IMR-90 (cell line): Measurements from ENCODE around the gene S1PR3. TPM values are rescaled to one million over a fixed set of nuclear protein-coding genes. Genes with fewer than 3 reads are reported as not detected.

ENCODE experiments used
- ATAC-seq: fragments of 200-7000 bp; cut with Tn5 transposase; 2 replicates; pipeline ENCODE4 v1.9.1; 2020; ENCODE audit warnings: low read depth, mild to moderate bottlenecking, moderate library complexity
- BruUV-seq: library from RNA; stranded (reverse); fragments of 400-500 nt; replicated peaks from 2 replicates; lab custom pipeline; 2021; lab: Mats Ljungman, UMichigan
- CTCF ChIA-PET: fragments of 300-600 bp; formaldehyde crosslinking; extraction: SDS; loops from one replicate; lab custom pipeline; 2021; ENCODE audit warnings: antibody characterized with exemption; lab: Yijun Ruan, JAX
- POLR2A ChIA-PET: fragments of 300-600 bp; sonication (Branson Sonifier 250); formaldehyde crosslinking; loops from one replicate; lab custom pipeline; 2022; ENCODE audit warnings: antibody characterized with exemption; ENCODE audit not compliant: unreplicated experiment; lab: Charles Lee
- DNase-seq: peaks from one replicate; pipeline ENCODE4 v3.0.0; 2013
- H2AFZ ChIP-seq: replicated peaks from 2 replicates; pipeline ENCODE3; 2013; ENCODE audit warnings: low read length, mild to moderate bottlenecking; ENCODE audit not compliant: poor library complexity
- H2AK5ac ChIP-seq: 2 replicates; pipeline ENCODE4 v1.6.1; 2013; ENCODE audit warnings: low read depth, low read length, inconsistent platforms
- H2AK9ac ChIP-seq: replicated peaks from 2 replicates; pipeline ENCODE3; 2013; ENCODE audit warnings: mild to moderate bottlenecking, low read depth, low read length, moderate library complexity; ENCODE audit not compliant: poor library complexity
- H2BK120ac ChIP-seq: 2 replicates; pipeline ENCODE4 v1.6.1; 2013; ENCODE audit warnings: low read depth, low read length, inconsistent platforms
- H2BK15ac ChIP-seq: 3 replicates; pipeline ENCODE4 v1.6.1; 2013; ENCODE audit warnings: low read depth, low read length, inconsistent platforms
- H2BK20ac ChIP-seq: 2 replicates; pipeline ENCODE4 v1.6.1; 2013; ENCODE audit warnings: low read depth, mild to moderate bottlenecking, inconsistent platforms, low read length, moderate library complexity
- H2BK5ac ChIP-seq: 2 replicates; pipeline ENCODE4 v1.6.1; 2013; ENCODE audit warnings: mild to moderate bottlenecking, low read depth, low read length, inconsistent platforms; ENCODE audit not compliant: poor library complexity, severe bottlenecking
- H3K14ac ChIP-seq: replicated peaks from 2 replicates; pipeline ENCODE4 v1.6.1; 2013; ENCODE audit warnings: low read depth, low read length, inconsistent platforms
- H3K18ac ChIP-seq: 2 replicates; pipeline ENCODE4 v1.6.1; 2013; ENCODE audit warnings: low read depth, low read length, control low read depth
- H3K23ac ChIP-seq: 2 replicates; pipeline ENCODE4 v1.6.1; 2013; ENCODE audit warnings: low read depth, low read length, inconsistent platforms
- H3K27ac ChIP-seq: 2 replicates; pipeline ENCODE4 v1.5.1; 2013; ENCODE audit warnings: mild to moderate bottlenecking, control low read depth, low read length; ENCODE audit not compliant: insufficient read depth
- H3K27me3 ChIP-seq: 2 replicates; pipeline ENCODE4 v1.6.1; 2013; ENCODE audit warnings: low read length; ENCODE audit not compliant: control insufficient read depth, insufficient read depth
- H3K36me3 ChIP-seq: 2 replicates; pipeline ENCODE4 v1.6.1; 2013; ENCODE audit warnings: low read length, mixed read lengths; ENCODE audit not compliant: control insufficient read depth, insufficient read depth
- H3K4ac ChIP-seq: 2 replicates; pipeline ENCODE4 v1.6.1; 2013; ENCODE audit warnings: low read depth, low read length, inconsistent platforms
- H3K4me1 ChIP-seq: 2 replicates; pipeline ENCODE4 v1.6.1; 2013; ENCODE audit warnings: low read length, mixed read lengths; ENCODE audit not compliant: control insufficient read depth, insufficient read depth
- H3K4me2 ChIP-seq: 2 replicates; pipeline ENCODE4 v1.6.1; 2013; ENCODE audit warnings: low read depth, mild to moderate bottlenecking, control low read depth, low read length, moderate library complexity
- H3K4me3 ChIP-seq: 2 replicates; pipeline ENCODE4 v1.5.1; 2013; ENCODE audit warnings: low read depth, mild to moderate bottlenecking, control low read depth, low read length, moderate library complexity; ENCODE audit not compliant: insufficient read depth
- H3K56ac ChIP-seq: 2 replicates; pipeline ENCODE4 v1.6.1; 2013; ENCODE audit warnings: low read length, inconsistent platforms; ENCODE audit not compliant: insufficient read depth; ENCODE audit errors: extremely low read depth
- H3K79me1 ChIP-seq, 2 experiments: 2 replicates each; pipeline ENCODE4 v1.6.1; 2013; ENCODE audit warnings: low read length in 2 of 2, inconsistent platforms in 1 of 2, low read depth in 1 of 2
- H3K9ac ChIP-seq: 2 replicates; pipeline ENCODE4 v1.6.1; 2013; ENCODE audit warnings: low read depth, low read length, control low read depth
- H3K9me1 ChIP-seq: 2 replicates; pipeline ENCODE4 v1.6.1; 2013; ENCODE audit warnings: low read length, inconsistent platforms; ENCODE audit not compliant: insufficient read depth
- H3K9me3 ChIP-seq: 2 replicates; pipeline ENCODE4 v1.6.1; 2013; ENCODE audit warnings: low read length; ENCODE audit not compliant: control insufficient read depth, insufficient read depth
- H4K20me1 ChIP-seq: 2 replicates; pipeline ENCODE4 v1.6.1; 2013; ENCODE audit warnings: low read length, inconsistent platforms; ENCODE audit not compliant: insufficient read depth
- H4K5ac ChIP-seq: 2 replicates; pipeline ENCODE4 v1.6.1; 2013; ENCODE audit warnings: mild to moderate bottlenecking, low read depth, low read length, control low read depth
- H4K8ac ChIP-seq, 2 experiments: 2 replicates each; pipeline ENCODE4 v1.6.1; 2013; ENCODE audit warnings: low read depth in 2 of 2, low read length in 2 of 2, control low read depth in 1 of 2, inconsistent platforms in 1 of 2
- H4K91ac ChIP-seq: 2 replicates; pipeline ENCODE4 v1.6.1; 2013; ENCODE audit warnings: low read depth, low read length, inconsistent platforms; ENCODE audit not compliant: insufficient read depth
- BHLHE40 ChIP-seq: fragments of 150-350 bp; IDR thresholded peaks from 2 replicates; pipeline ENCODE4 v1.6.1; 2016; ENCODE audit warnings: mild to moderate bottlenecking, low read depth, low read length
- CHD1 ChIP-seq: IDR thresholded peaks from 2 replicates; pipeline ENCODE4 v1.6.1; 2012; ENCODE audit warnings: low read depth, low read length, improper control_type of control experiment
- MAZ ChIP-seq: IDR thresholded peaks from 2 replicates; pipeline ENCODE4 v1.6.1; 2012; ENCODE audit warnings: low read depth, mild to moderate bottlenecking, low read length, improper control_type of control experiment, moderate library complexity, borderline replicate concordance
- NFE2L2 ChIP-seq: fragments of 150-350 bp; IDR thresholded peaks from 2 replicates; pipeline ENCODE4 v1.6.1; 2016; ENCODE audit warnings: low read depth, mild to moderate bottlenecking, low read length
- POLR2A ChIP-seq: IDR thresholded peaks from 2 replicates; pipeline ENCODE4 v1.6.1; 2012; ENCODE audit warnings: mild to moderate bottlenecking, low read depth, low read length
- RCOR1 ChIP-seq: IDR thresholded peaks from 2 replicates; pipeline ENCODE4 v1.6.1; 2012; ENCODE audit warnings: mild to moderate bottlenecking, low read length, improper control_type of control experiment; ENCODE audit not compliant: insufficient replicate concordance
- USF2 ChIP-seq: fragments of 150-350 bp; IDR thresholded peaks from 2 replicates; pipeline ENCODE4 v1.6.1; 2017; ENCODE audit warnings: mild to moderate bottlenecking, antibody characterized with exemption, low read length, low read depth
- WGBS, 2 experiments: methylation state at CpG; one replicate each; pipeline versions ENCODE4 v1.1.5 to v1.1.7; 2013; ENCODE audit warnings: missing lambda C conversion rate in 2 of 2; ENCODE audit not compliant: insufficient read length in 1 of 2; ENCODE audit errors: extremely low coverage in 2 of 2; 5-methylcytosine and 5-hydroxymethylcytosine counted together
- dilution Hi-C: fragments of 300-500 bp; cut with HindIII; formaldehyde crosslinking; loops from one replicate; pipeline ENCODE4 v1.14.3; 2018; ENCODE audit warnings: low sequenced_read_pairs; ENCODE audit not compliant: unreplicated experiment
- in situ Hi-C: fragments of 300-500 bp; cut with MboI; formaldehyde crosslinking; loops from 3 replicates; pipeline ENCODE4 v1.14.3; 2019; ENCODE audit warnings: low sequenced_read_pairs, inconsistent platforms, mixed read lengths
- intact Hi-C: fragments of 100-400 bp; cut with micrococcal nuclease; formaldehyde crosslinking; loops from 2 replicates; pipeline ENCODE4 v1.10.0; 2022
- polyA plus RNA-seq, 3 experiments: library from polyadenylated mRNA; depleted of rRNA; stranded (reverse); fragments of >200 nt; gene quantifications; 2 replicates each; pipeline ENCODE4 v1.2.3, GENCODE V29; 2012; ENCODE audit warnings: low replicate concordance in 1 of 3
- total RNA-seq: library from RNA; depleted of rRNA; stranded (reverse); fragments of >200 nt; gene quantifications from 2 replicates; pipeline ENCODE4 v1.2.3, GENCODE V29; 2012

S1PR3 gene
- total and polyA plus RNA-seq, 2 of the 4 experiments (the other 2 are of a cell fraction): 28.4 to 28.7 TPM

- no peak for TF ChIP-seq CHD1
- no peak for TF ChIP-seq POLR2A
- no peak for TF ChIP-seq USF2
- no peak for TF ChIP-seq BHLHE40
- no peak for TF ChIP-seq NFE2L2
These were observed 10.8 kb downstream of the S1PR3 start (continued) for GRCh38 chr9:89001917-89002540.

DNA sequence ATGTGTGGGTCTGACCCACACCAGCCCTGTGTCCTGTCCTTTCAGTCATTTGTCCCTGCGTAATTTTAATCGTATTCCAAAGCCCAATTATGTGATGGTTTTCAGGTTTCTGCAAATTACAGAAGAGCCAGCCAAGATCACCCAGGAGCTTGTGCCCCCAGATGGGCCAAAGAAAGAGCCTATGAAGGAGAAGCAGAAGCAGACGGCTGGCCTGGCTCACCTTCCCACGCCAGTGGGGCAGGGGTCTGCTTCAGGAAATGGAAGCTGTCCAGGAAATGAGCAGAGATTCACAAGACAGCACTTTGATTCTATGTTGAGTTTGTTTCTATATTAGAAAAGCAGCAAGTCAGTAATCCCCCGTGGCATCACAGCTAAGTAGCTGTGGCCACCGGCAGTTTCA lies 11.7 kb downstream of the S1PR3 start:
- DNase-seq (no peak), ATAC-seq (no peak)
- Histone ChIP-seq H3K4me1 (peaks cover 16% of the 10 kb centered on the region), H4K20me1 (peaks cover 6% of the 10 kb centered on the region; the same call in 1 of the 2 replicates), H2BK120ac (no peak overlapping the region), H3K14ac (no peak overlapping the region), H4K5ac (no peak overlapping the region), H3K27ac (no peak overlapping the region), H2AK9ac (no peak overlapping the region), H2BK15ac (no peak overlapping the region), H3K9ac (no peak overlapping the region), H3K56ac (no peak overlapping the region), H3K23ac (no peak overlapping the region), H2AFZ (no peak overlapping the region), H2AK5ac (no peak overlapping the region), H3K18ac (no peak overlapping the region), H2BK20ac (no peak overlapping the region), H3K4me3 (no peak overlapping the region), H3K79me1 (peaks cover 8 to 25% of the 10 kb centered on the region in 2 experiments; a peak in 2 of 4 replicates), H3K9me1 (0 out of 2 replicates have a peak, but pooled peaks cover 8% of the 10 kb centered on the region), H2BK5ac (no peak overlapping the region), H3K27me3 (no peaks in the 10 kb centered on the region), H4K8ac (no peak overlapping the region), H3K36me3 (peaks cover 33% of the 10 kb centered on the region), H4K91ac (no peak overlapping the region), H3K9me3 (no peaks in the 10 kb centered on the region), H3K4me2 (no peak overlapping the region), H3K4ac (no peak overlapping the region)
- dilution Hi-C loops: no loop called here
- ChIA-PET POLR2A (no interaction called here), CTCF (interaction anchor here (0.6 kb wide), 1 partner anchor 176 kb away, joined by 6 read pairs; no protein-coding TSS in a partner anchor)
- in situ Hi-C loops: loop anchor here (5.0 to 25.0 kb wide), 4 partner anchors 411 to 1316 kb away; partner anchors contain the start of gene CDK20
- intact Hi-C loops: no loop called here
- WGBS, 2 experiments: no CpG with 5 or more reads among the region's 6 CpGs
- BruUV-seq: no TSS peak
- no peak for TF ChIP-seq RCOR1
- TF ChIP-seq MAZ: no peak
